HepG2 (cell line): ENCODE data around the gene CLEC18B. TPM values are rescaled to one million over a fixed set of nuclear protein-coding genes. Genes with fewer than 3 reads are reported as not detected.

Experiments used
- ATAC-seq: fragments of 200-7000 bp; cut with Tn5 transposase; 3 replicates; pipeline ENCODE4 v1.9.1; 2020; ENCODE audit warnings: mild to moderate bottlenecking, moderate library complexity
- BruUV-seq: library from RNA; stranded (reverse); fragments of 400-500 nt; replicated peaks from 2 replicates; lab custom pipeline; 2021; lab: Mats Ljungman, UMichigan
- CTCF ChIA-PET: fragments of 300-600 bp; formaldehyde crosslinking; extraction: SDS; loops from one replicate; lab custom pipeline; 2021; ENCODE audit warnings: low total read pairs, inconsistent platforms, low intra/inter-chr PET ratio; lab: Yijun Ruan, JAX
- POLR2A ChIA-PET: fragments of 350-600 bp; sonication (Branson Sonifier 250); formaldehyde crosslinking; loops from one replicate; lab custom pipeline; 2020; ENCODE audit warnings: antibody characterized with exemption, inconsistent platforms; lab: Yijun Ruan, JAX
- DNase-seq: peaks from one replicate; pipeline ENCODE4 v3.0.0-alpha.2; 2015; ENCODE audit warnings: low spot score
- FAIRE-seq: peaks from 3 replicates; lab custom pipeline; 2011; peaks lifted over from hg19 to GRCh38; lab: Jason Lieb, UNC
- H2AFZ ChIP-seq: one replicate; pipeline ENCODE4 v1.6.1; 2011; ENCODE audit warnings: low read length, inconsistent platforms
- H3K27ac ChIP-seq: fragments of 300-600 bp; 3 replicates; pipeline ENCODE4 v1.8.0; 2011; ENCODE audit warnings: mixed run types, mild to moderate bottlenecking, mixed read lengths, low read length, inconsistent platforms; ENCODE audit not compliant: insufficient read depth; ENCODE audit errors: extremely low read length
- H3K27me3 ChIP-seq, 2 experiments: fragments of 200-600 bp in 1 of 2; 2 replicates in 1 of 2; 3 replicates in 1 of 2; pipeline versions ENCODE4 v1.6.0 to v1.8.0; 2011; ENCODE audit warnings: low read length in 2 of 2, mild to moderate bottlenecking in 2 of 2, moderate library complexity in 2 of 2, inconsistent platforms in 1 of 2; ENCODE audit not compliant: insufficient read depth in 2 of 2, control insufficient read depth in 1 of 2
- H3K36me3 ChIP-seq, 2 experiments: fragments of 200-600 bp in 1 of 2; replicated peaks in 1 of 2; 2 replicates in 1 of 2; 3 replicates in 1 of 2; pipeline versions ENCODE4 v1.5.1 to v1.8.0; 2011; ENCODE audit warnings: low read length in 2 of 2, inconsistent platforms in 1 of 2; ENCODE audit not compliant: insufficient read depth in 2 of 2, control insufficient read depth in 1 of 2
- H3K4me1 ChIP-seq: 2 replicates; pipeline ENCODE4 v1.5.1; 2012; ENCODE audit warnings: low read length, inconsistent platforms; ENCODE audit not compliant: insufficient read depth
- H3K4me2 ChIP-seq: 2 replicates; pipeline ENCODE4 v1.6.0; 2011; ENCODE audit warnings: low read depth, low read length, inconsistent platforms
- H3K4me3 ChIP-seq, 3 experiments: fragments of 200-600 bp in 1 of 3; sonication (generic), shearing (Covaris generic) in 1 of 3; replicated peaks in 1 of 3; 2 replicates each; pipeline ENCODE4 v1.5.1; 2011 to 2016; ENCODE audit warnings: low read length in 3 of 3, inconsistent platforms in 2 of 3, low read depth in 2 of 3, mild to moderate bottlenecking in 2 of 3, control low read depth in 1 of 3, mixed read lengths in 1 of 3; ENCODE audit not compliant: insufficient read depth in 1 of 3
- H3K79me2 ChIP-seq: one replicate; pipeline ENCODE4 v1.6.1; 2011; ENCODE audit warnings: low read length, inconsistent platforms; ENCODE audit not compliant: insufficient read depth
- H3K9ac ChIP-seq: 2 replicates; pipeline ENCODE4 v1.6.0; 2011; ENCODE audit warnings: mild to moderate bottlenecking, low read depth, low read length, inconsistent platforms; ENCODE audit not compliant: insufficient read depth
- H3K9me3 ChIP-seq: 2 replicates; pipeline ENCODE4 v1.5.1; 2012; ENCODE audit warnings: mild to moderate bottlenecking, low read length
- H4K20me1 ChIP-seq: 2 replicates; pipeline ENCODE4 v1.6.0; 2011; ENCODE audit warnings: inconsistent platforms, mild to moderate bottlenecking, low read length, moderate library complexity; ENCODE audit not compliant: insufficient read depth
- ASH2L ChIP-seq: fragments of 300-600, 200-600 bp; sonication (generic); IDR thresholded peaks from 2 replicates; pipeline ENCODE4 v1.7.0; 2017; ENCODE audit warnings: low read depth, mild to moderate bottlenecking, moderate library complexity, mixed read lengths, low read length; ENCODE audit not compliant: insufficient read length
- CHD4 ChIP-seq: fragments of 200-600 bp; sonication (generic); IDR thresholded peaks from 2 replicates; pipeline ENCODE4 v1.7.0; 2017; ENCODE audit warnings: mild to moderate bottlenecking, low read length, borderline replicate concordance
- EP300 ChIP-seq, 3 experiments: sonication (generic) in 1 of 3; formaldehyde crosslinking in 1 of 3; IDR thresholded peaks; 2 replicates each; pipeline versions ENCODE4 v1.5.1 to v1.6.1; 2011 to 2020; ENCODE audit warnings: low read depth in 2 of 3, low read length in 2 of 3, borderline replicate concordance in 1 of 3, improper control_type of control experiment in 1 of 3, mild to moderate bottlenecking in 1 of 3, missing genetic modification reagents in 1 of 3, moderate library complexity in 1 of 3
- FOXP1 ChIP-seq, 2 experiments: fragments of 450-650 bp in 1 of 2; IDR thresholded peaks; 2 replicates each; pipeline ENCODE4 v1.6.1; 2017 to 2018; ENCODE audit warnings: antibody characterized with exemption in 1 of 2
- HMGA1 ChIP-seq: sonication (generic); formaldehyde crosslinking; conservative IDR thresholded peaks from 2 replicates; pipeline ENCODE4 v1.4.0; 2020; ENCODE audit warnings: missing genetic modification reagents
- JARID2 ChIP-seq: sonication (generic); formaldehyde crosslinking; IDR thresholded peaks from 2 replicates; pipeline ENCODE4 v1.8.1; 2023; ENCODE audit warnings: missing genetic modification reagents, inconsistent platforms; ENCODE audit not compliant: insufficient replicate concordance
- KLF11 ChIP-seq: IDR thresholded peaks from 2 replicates; pipeline ENCODE4 v1.6.1; 2016; ENCODE audit warnings: missing compliant biosample characterization
- MEIS2 ChIP-seq: sonication (generic); formaldehyde crosslinking; IDR thresholded peaks from 2 replicates; pipeline ENCODE4 v1.9.0; 2021; ENCODE audit warnings: mild to moderate bottlenecking, missing genetic modification reagents
- MXI1 ChIP-seq: IDR thresholded peaks from 3 replicates; pipeline ENCODE4 v1.6.1; 2012; ENCODE audit warnings: low read depth, low read length, inconsistent platforms, borderline replicate concordance
- PHB2 ChIP-seq: fragments of 450-650 bp; IDR thresholded peaks from 2 replicates; pipeline ENCODE4 v1.6.1; 2018; ENCODE audit not compliant: partially characterized antibody
- POLR2AphosphoS2 ChIP-seq: IDR thresholded peaks from 2 replicates; pipeline ENCODE4 v1.6.1; 2011; ENCODE audit warnings: low read depth, low read length, improper control_type of control experiment
- SOX13 ChIP-seq, 3 experiments: fragments of 450-650 bp in 1 of 3; sonication (generic) in 1 of 3; formaldehyde crosslinking in 1 of 3; IDR thresholded peaks in 2 of 3; conservative IDR thresholded peaks in 1 of 3; 2 replicates each; pipeline versions ENCODE4 v1.5.0 to v1.6.1; 2016 to 2020; ENCODE audit warnings: antibody characterized with exemption in 1 of 3, mild to moderate bottlenecking in 1 of 3, missing compliant biosample characterization in 1 of 3, missing genetic modification reagents in 1 of 3, moderate library complexity in 1 of 3
- ZBTB4 ChIP-seq: sonication (generic); formaldehyde crosslinking; IDR thresholded peaks from 2 replicates; pipeline ENCODE4 v1.4.0; 2020; ENCODE audit warnings: missing genetic modification reagents, mild to moderate bottlenecking, borderline replicate concordance
- ZNF3 ChIP-seq: IDR thresholded peaks from 2 replicates; pipeline ENCODE4 v1.7.0; 2017; ENCODE audit warnings: inconsistent platforms
- ZNF746 ChIP-seq: sonication (generic); formaldehyde crosslinking; IDR thresholded peaks from 2 replicates; pipeline ENCODE4 v1.8.0; 2022; ENCODE audit warnings: mild to moderate bottlenecking, missing genetic modification reagents
- WGBS: methylation state at CpG from one replicate; pipeline ENCODE4 v1.1.6; 2017; ENCODE audit warnings: low lambda C conversion rate; 5-methylcytosine and 5-hydroxymethylcytosine counted together
- in situ Hi-C: cut with HindIII; loops from 2 replicates; pipeline ENCODE4 v1.10.0; 2017; ENCODE audit warnings: low pct_unique_long_range_greater_than_20kb; ENCODE audit not compliant: extremely low pct_ligation_motif_present
- intact Hi-C: fragments of 100-400 bp; cut with micrococcal nuclease; formaldehyde crosslinking; loops from one replicate; pipeline ENCODE4 v1.10.0; 2022; ENCODE audit not compliant: unreplicated experiment
- polyA plus RNA-seq, 8 experiments: library from polyadenylated mRNA; depleted of rRNA in 3 of 8; stranded (reverse) in 7 of 8; unstranded in 1 of 8; fragments of >200 nt; fragmentation: Illumina TruSeq in 4 of 8; extraction: Trizol in 4 of 8; gene quantifications; 2 replicates each; pipeline versions ENCODE4 v1.2.1 to v1.2.3, GENCODE V29; 2011 to 2016; ENCODE audit warnings: low read depth in 4 of 8, missing spikeins in 1 of 8, mixed read lengths in 1 of 8; ENCODE audit not compliant: insufficient read depth in 1 of 8
- total RNA-seq, 5 experiments: library from RNA; depleted of rRNA; stranded (reverse); fragments of >200 nt; fragmentation: Illumina TruSeq; extraction: Trizol; gene quantifications; 2 replicates each; pipeline ENCODE4 v1.2.3, GENCODE V29; 2016; ENCODE audit warnings: low read depth in 1 of 5

The CLEC18B gene
- total and polyA plus RNA-seq, 2 of the 13 experiments (the other 11 are each of a cell fraction or from before 2014, with no cell fraction given) = 0.31 to 1.1 TPM

DNA sequence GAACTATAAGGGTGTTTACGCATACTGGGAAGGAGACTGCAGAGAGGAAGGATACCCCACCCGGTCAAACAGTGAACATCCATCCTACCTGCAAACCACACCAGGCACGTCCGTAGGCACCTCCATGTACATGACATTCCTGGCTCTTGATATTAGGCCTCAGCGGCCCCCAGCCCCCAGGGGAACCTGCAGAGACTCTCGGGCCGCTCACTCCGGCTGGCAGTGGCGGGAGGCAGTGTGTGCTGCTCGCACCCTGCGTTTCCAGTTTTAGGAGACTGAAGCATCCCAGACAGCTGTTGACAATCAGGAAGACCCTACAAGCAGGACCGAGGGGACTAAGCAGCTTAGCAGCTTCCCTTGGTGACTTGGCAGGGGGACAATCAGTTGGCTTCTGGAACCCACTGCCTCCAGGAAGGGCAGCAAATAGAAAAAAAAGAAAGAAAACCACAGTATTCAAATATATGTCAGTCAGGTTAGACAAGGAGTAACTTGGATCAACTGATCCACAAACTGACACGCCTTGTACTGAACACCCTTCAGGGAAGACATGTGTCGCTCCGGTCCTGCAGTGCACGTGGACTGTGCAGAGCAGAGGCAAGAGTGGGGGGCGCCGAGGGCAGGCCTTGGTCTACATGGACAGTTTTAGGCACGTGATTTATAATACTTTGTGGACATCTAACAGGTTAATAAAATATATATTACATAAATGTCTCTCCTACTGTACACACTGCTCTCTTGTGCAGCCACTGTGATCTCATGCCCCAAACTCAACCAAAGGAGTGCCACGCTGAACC, 29.9 kb upstream of the CLEC18B start:
- Histone ChIP-seq H3K9ac (no peak overlapping the region), H3K4me2 (no peak overlapping the region), H3K27me3 (no peaks in the 10 kb centered on the region), H2AFZ (no peak overlapping the region), H3K36me3 (peaks cover 13 to 32% of the 10 kb centered on the region in 2 experiments), H4K20me1 (no peaks in the 10 kb centered on the region), H3K4me1 (peaks cover 29% of the 10 kb centered on the region), H3K27ac (no peak overlapping the region), H3K4me3 (no peak overlapping the region), H3K79me2 (no peaks in the 10 kb centered on the region), H3K9me3 (no peaks in the 10 kb centered on the region)
- TF ChIP-seq MEIS2 (CRISPR knock-in tag) (no peak), MXI1 (no peak), ZNF3 (CRISPR knock-in tag) (no peak), PHB2 (no peak), POLR2AphosphoS2 (no peak), KLF11 (CRISPR knock-in tag) (no peak), ZNF746 (CRISPR knock-in tag) (no peak), SOX13 (IDR thresholded peaks at IDR 0.05) (no peak), SOX13 (CRISPR knock-in tag; conservative IDR thresholded peaks at IDR 0.05 in 1 of 2, IDR thresholded peaks at IDR 0.05 in 1 of 2) (no peak)
- WGBS = over 99% methylated on average over 20 of the region's 20 CpGs
- no TSS peak for BruUV-seq
- no peak for DNase-seq
- ChIA-PET CTCF (no interaction called here), POLR2A (no interaction called here)
- in situ Hi-C loops (no loop called here), intact Hi-C loops (no loop called here)
- FAIRE-seq = no peak
- ATAC-seq = no peak

- POLR2A ChIA-PET = no interaction called here
- 93% methylated on average over 3 of the region's 3 CpGs for WGBS
- peaks cover 20% of the 10 kb centered on the region for H3K4me1 ChIP-seq
- no peak overlapping the region for H3K27ac ChIP-seq
- FAIRE-seq (no peak), ATAC-seq (no peak), DNase-seq (no peak)
- in situ Hi-C loops (no loop called here), intact Hi-C loops (no loop called here)
- H2AFZ ChIP-seq = no peak overlapping the region
- peaks cover 12 to 30% of the 10 kb centered on the region in 2 experiments for H3K36me3 ChIP-seq
- no peak overlapping the region for H3K4me2 ChIP-seq
- H3K27me3 ChIP-seq = no peaks in the 10 kb centered on the region
- H3K4me3 ChIP-seq = no peak overlapping the region
- H4K20me1 ChIP-seq = no peaks in the 10 kb centered on the region
- no peak overlapping the region for H3K9ac ChIP-seq
- CTCF ChIA-PET = no interaction called here
- no TSS peak for BruUV-seq
- H3K79me2 ChIP-seq = no peaks in the 10 kb centered on the region
- no peaks in the 10 kb centered on the region for H3K9me3 ChIP-seq
- TF ChIP-seq ASH2L = no peak
- TF ChIP-seq ZBTB4 = no peak
- TF ChIP-seq CHD4 = no peak
- no peak for TF ChIP-seq JARID2 (CRISPR knock-in tag)
- TF ChIP-seq FOXP1 (IDR thresholded peaks at IDR 0.05) = no peak
- TF ChIP-seq FOXP1 (CRISPR knock-in tag; IDR thresholded peaks at IDR 0.05) = no peak
- no peak for TF ChIP-seq HMGA1 (CRISPR knock-in tag)
- no peak for TF ChIP-seq EP300 (IDR thresholded peaks at IDR 0.05; ENCODE audit: low read depth in 2 of 2, low read length in 2 of 2)
- TF ChIP-seq EP300 (CRISPR knock-in tag; IDR thresholded peaks at IDR 0.05; ENCODE audit: borderline replicate concordance) = no peak
Observed at GRCh38 chr16:74450236-74450635, 29.0 kb upstream of the CLEC18B start.
